Eye (tissue), 1 donor: Measurements from ENCODE around the gene AFF3.
A peak's percentile ranks its signal among the peaks of the same experiment; 100 is the strongest.

ENCODE experiments used
- DNase-seq: peaks from one replicate; pipeline ENCODE4 v3.0.0-alpha.2; 2015

The AFF3 gene

DNA sequence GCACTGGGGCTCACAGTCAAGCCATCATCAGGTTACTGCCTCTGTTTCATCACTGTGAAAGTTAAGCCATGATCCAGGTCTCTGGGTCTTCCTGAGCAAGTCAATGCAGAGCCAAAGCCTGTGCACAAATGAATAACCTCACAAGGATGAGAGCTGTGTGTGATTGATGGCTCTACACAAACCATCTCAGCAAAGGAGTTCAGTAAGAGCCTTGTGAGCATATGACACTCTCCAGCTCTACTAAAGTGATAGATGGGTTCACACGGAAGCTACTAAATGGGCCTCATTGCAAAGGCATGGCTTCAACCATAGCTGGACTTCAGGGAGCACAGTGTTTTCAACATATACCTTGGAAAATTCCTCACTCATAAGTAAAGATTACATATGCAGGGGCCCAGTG is 101.5 kb downstream of the AFF3 start:
- no peak for DNase-seq

DNA sequence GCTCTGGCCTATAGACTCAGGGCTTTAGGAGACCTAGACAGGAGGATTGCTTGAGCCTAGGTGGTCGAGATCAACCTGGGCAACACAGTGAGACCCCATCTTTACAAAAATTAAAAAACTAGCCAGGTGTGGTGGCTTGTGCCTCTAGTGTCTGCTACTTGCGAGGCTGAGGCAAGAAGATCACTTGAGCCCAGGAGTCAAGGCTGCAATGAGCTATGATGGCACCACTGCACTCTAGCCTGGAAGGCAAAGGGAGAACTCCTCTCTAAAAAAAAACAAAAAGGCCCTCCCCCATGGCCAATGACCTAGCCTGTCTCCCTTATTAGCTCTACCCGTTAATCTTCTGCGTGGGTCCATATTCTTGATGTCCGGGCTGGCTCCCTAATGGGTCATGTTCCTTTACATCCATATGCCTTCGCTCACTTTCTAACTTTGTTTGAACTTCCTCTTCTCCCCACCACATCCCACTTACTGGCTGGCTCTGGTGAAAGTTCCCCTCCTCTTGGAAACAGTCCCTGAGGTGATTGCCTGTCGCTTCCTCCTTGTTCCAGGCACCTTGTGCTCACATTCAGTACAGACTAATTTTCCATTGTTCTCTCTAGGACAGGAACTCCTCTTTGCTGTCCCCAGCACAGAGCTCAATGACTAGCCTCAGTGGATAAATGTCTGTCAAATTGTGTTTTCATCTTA is 103.0 kb downstream of the AFF3 start:
- DNase-seq = no peak

DNA sequence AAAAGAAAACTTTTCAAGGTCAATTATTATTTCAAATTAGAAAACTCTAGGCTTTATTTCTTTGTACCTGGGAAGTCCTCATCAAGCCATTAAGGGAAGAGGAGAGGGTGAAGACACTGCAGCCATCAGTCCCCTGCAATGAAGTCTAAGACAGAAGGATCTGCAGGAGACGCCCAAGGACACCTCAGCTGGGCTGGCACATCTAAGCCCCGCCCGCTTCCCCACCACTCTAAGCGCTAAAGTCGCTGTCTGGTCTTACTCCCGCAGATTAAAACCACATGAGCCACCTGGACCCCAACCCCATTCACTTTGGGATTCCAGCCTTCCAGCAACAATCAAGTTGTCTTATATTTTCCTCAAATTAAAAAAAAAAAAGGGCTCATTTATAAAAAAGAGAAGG is 104.4 kb downstream of the AFF3 start:
- no peak for DNase-seq

DNA sequence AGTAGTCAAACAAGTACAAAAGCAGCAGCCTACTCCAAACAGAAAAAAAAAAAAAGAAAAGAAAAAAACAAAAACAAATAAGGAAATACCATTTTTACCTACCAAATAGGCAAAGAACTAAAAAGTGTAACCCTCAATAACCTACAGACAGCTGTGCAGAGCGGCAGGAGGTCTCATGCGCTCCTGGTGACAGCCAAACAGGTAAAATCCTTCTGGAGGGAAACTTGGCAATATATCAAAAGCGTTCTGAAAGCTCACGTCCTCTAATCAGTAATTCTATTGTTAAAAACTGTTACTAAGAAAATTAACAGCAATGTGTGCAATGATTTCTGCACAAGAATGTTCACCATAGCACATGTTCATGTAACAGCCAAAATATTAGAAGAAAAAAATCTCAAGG is 105.6 kb downstream of the AFF3 start:
- no peak for DNase-seq

DNA sequence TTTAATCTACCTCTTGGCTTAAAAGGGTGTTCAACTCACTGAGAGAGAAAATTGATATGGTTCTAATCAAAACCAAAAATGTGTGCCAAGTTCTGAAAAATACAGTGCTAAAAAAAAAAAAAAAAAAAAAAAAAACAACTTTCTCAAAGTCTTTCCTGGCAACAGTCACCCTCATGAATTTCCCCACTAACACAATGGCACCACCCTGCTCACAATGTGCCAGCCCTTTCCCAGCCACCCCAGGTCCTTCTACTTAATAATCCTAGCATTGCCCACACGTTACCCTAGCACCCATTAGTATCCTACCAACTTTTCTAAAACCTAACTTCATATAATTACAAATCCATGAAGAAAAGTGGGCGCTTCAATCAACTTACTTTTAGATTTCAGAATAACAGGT is 106.4 kb downstream of the AFF3 start:
- DNase-seq = no peak

DNA sequence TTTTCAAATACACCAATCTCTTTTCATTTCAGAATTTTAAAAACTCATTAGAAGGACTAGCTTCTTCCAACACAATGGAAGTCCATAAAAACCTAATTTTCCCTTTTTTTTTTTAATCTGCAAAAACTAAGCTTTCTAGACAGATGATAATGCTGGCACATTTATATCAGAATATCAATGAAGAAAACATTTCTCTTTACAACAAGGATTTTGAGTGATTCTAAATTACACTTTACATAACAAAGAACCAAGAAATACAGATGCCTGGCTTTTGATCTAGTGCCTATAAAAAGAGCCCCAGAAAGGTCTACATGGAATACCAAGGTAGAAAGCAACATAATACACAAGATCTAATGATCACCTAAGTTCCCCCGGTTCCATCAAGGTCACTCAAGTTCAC is 108.0 kb downstream of the AFF3 start:
- DNase-seq = no peak

DNA sequence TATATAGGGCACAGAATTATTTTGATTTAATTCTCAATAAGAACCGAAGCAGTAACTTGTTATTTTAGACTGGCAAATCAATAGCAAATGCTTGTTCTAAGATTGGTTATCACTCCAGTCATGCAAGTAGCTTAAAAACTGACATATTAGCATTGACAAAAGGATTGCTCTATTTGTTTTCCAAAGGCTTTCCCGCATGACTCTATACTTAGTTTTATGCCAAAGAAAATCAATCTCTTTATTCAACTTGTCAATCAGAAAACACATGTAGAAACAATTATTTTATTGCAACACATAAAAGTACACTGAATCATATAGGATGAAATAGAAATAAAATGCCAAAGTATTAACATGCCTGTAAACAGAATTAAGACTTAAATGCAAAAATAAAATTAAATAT is 108.4 kb downstream of the AFF3 start:
- no peak for DNase-seq

DNA sequence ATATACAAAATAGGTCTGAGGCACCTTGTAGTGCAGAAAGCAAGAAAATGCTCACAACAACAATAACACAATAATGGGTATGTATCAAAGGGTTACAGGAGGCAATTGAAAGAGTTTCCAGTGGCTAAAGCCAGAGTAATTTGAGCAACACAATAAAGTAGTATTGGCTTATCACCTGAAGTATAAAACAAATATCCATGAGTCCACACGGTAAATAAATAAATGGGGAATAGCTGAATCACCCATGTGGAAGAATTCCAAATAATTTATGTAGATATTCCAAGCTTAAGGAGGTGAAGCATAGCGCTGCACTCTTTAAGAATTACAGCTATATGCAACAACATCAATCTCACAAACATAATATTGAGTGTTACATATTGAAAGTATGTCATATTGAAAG is 110.8 kb downstream of the AFF3 start:
- DNase-seq = no peak

DNA sequence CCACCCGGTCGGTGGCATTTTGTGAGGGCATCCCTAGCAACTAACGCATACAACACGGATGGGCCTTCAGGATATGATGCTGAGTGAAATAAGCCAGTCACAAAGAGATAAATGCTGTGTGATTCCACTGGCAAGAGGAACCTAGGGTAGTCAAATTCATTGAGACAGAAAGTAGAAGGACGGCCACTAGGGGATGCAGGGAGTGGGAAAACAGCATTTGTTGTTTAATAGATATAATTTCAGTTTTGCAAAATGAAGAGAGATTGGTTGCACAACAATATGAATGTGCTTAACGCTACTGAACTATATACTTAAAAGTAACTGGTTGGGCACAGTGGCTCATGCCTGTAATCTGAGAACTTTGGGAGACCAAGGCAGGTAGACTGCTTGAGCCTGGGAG is 112.9 kb downstream of the AFF3 start:
- DNase-seq = no peak

DNA sequence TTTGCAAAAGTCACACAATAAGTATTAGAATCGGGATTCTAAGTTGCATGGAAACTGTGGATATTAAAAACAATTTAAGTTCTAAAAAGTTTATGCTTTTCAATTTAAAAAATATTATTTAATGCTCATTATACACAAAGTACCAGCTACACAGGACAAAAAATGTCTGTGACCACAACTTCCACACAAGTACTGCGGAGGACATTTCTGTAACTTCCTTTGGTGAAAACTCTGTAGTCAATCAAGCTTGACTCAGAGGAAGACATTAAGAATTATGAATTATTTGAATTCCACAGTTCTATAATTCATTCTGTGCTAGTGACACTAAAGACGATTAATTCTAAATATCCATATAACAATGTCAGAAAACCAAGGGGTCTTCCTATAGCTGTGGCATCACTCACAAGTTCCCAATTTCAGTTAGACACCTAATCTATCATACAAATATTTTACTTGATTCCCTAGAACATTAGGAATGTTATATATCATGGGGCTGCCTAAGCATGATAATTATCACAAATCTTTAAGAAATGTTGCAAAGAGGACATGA is 120.5 kb downstream of the AFF3 start:
- no peak for DNase-seq

DNA sequence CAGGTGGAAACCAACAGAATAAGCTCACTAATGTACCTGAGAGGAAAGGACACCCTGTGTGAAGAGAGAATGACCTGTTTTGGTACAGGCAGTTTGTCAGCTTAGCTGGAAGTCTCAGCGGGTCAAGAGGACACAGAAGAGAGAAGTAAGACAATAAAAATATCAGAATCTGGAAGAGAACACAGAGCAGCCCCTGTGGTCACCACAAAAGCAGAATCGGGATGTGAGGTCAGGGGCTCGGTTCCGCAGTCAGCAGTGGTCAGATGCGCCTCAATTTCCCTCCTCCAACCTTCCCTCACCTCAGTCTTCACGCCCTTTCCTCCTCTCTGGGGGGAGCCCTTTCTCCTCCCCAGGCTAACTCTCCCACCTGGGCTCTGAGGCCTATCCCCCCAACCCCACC is 122.9 kb downstream of the AFF3 start:
- DNase-seq = no peak

DNA sequence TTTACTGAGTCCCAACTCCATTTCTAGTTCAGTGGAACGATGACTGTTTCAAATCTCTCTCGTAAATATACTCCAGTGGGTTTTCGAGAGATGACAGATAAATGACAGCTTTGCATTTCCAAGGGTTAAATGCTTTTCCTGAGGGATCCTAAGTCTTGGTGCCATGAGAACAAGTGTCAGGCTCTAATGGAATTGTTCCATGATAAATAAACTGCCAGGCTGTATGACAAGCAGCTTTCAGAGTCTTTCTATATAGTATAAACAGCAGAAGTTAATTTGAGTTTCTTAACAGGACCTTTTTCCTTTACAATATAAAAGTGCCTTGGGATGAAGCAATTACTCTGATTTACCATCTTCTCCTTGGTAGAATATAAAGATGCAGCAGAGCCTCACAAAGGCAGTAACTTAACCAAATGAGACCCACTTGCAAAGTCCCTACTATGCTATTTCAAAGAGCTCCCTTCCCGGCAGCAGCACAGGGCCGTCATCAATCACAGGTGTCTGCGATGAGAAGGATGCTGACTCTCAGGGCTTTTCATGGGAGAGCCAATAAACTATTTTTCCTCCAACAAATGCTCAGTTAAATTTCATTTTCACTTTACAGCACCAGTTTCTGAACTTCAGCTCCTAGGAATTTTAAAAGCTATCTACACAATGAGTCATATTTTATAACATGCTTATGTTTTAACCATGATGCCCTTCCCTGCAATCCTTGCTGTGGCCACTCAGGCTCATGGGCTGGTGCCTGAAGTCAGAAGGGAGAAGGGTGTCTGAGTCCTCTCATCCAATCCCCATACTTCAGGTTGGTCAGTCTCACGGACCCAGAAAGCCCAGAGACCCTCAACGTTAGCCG is 123.8 kb downstream of the AFF3 start:
- DNase-seq = peak; percentile 27

DNA sequence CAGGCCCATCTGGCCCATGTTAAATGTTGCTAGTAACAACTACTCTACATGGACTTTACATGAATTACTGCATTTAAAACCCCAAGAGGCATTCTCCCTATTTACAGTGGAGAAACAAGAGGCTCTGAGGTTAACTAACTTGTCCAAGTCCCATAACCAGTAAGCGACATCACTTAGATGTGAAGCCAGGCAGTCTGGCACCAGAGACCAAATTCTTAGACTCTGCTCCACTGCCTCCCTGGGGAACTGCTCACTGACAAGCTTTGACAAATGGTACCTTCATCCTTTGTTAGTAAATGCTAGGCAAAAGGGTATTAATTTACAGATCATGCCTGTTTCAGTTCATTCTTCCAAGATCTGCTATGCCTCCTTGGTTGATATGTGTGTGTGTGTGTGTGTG is 124.8 kb downstream of the AFF3 start:
- DNase-seq = peak; percentile 50

DNA sequence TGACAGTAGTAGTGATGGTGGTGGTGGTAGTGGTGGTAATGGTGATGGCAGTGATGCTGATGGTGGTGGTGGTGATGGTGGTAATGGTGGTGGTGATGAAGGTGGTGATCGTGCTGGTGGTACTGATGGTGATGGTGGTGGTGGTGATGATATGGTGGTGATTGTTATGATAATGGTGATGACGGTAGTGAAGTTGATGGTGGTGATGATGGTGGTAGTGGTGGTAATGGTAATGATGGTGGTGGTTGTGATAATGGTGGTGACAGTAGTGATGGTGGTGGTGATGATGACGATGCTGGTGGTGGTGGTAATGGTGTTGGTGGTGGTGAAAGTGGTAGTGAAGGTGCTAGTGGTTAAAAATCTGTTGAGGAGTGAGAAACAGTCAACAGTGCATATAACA is 125.6 kb downstream of the AFF3 start:
- DNase-seq = no peak

DNA sequence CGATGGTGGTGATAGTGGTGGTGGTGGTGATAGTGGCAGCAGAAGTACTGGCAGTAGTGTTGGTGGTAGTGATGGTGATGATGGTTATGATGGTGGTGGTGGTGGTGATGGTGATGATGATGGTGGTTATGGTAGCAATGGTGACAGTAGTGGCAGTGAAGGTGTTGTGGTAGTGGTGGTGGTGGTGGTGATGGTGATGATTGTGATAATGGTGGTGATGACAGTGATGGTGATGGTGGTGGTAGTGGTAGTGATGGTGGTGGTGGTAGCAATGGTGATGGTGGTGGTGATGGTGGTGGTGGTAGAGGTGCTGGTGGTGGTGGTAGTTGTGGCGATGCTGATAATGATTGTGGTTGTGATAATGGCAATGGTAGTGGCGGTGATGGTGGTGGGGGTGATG is 126.5 kb downstream of the AFF3 start:
- DNase-seq = no peak

DNA sequence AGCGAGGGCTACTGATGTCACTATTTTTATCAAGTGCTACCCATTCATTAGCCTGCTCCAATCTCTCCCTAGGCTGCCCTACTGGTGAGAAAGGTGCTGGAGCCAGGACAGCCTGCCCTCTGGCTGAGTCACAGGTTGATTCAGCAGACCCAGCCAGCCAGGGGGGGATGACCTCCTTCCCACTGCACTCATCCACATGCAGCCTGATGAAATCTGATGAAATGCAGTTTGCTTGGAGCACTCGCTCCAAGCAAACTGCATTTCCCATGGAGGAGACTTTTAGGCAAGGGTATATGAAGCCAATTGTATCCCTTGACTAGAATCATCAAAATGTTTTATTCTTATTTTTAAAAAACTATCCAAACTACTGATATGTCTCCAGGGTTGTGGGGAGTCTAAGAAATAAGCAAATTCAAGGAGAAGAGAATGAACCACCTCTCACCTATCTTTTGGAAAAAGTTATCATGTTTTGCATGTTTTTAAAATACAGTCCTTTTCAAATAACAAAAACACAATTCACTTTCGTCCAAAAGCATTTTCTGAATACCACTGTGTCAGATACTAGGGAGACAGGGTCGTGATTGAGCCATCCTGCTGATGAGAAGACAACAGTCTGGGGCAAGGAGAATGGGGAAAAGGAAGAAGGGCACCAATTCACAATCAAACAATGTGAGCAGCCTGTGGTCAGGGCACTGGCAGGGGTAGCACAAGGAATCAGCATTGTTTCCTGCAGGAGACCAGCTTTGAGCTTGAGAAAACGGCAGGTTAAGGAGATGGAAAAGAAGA is 128.3 kb downstream of the AFF3 start:
- peak; percentile 23 for DNase-seq

DNA sequence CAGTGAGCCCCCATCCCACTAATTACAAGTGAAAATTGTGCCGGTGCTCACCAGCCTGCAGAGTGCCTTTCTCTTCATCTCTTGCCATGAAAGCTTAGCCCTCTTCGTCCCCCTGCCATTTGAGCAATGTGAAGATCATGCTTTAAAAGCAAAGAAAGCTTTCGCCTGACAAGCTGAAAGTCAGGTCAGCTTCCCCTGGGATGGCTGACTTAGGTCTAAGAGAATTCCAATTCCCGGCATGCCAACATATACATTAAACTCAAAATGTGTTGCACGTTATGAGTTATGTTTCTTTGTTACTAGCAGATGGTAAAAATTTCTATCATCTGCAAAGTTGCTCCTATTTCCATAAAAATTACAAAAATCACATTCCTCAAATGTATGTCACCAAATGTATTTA is 129.8 kb downstream of the AFF3 start:
- peak; percentile 68 for DNase-seq

DNA sequence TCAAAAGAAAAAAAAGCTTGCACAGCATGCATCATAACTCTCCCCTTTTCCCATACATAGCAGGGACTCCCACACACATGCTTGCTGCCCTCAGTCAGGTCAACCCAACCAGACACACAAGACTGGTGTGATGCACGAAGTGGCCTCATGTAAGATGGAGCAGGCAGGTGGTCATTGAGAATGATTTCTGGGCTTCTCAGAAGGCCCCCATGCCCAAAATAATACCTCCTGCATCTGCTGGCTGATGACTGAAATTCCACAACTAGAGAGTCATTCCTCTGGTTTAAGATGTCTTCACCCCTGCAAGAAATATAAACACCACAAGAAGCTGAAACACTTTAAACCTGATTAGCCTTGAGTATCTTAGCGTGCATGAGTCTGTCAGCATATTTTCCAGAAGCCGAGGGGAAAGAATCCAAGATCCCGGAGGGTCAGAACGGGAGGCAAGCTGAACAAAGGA is 131.1 kb downstream of the AFF3 start:
- DNase-seq = peak; percentile 47

DNA sequence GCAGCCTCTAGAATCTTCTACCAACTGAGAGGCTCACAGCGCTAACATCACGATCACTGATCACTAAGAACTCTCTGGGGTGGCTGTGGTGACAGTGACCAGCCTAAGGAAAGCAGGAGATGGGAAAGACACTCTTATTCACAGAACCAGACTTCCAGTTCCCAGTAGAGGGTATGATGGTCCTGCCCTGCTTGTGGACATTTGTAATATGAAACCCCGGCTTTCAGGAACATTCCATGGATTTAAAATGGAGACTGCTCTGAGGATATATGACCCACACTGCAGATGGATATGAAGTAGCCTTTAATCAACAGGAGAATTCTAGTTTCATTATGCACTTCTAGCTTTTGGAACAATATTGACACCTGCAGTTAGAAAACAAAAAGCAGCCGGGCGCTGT is 131.8 kb downstream of the AFF3 start:
- no peak for DNase-seq

DNA sequence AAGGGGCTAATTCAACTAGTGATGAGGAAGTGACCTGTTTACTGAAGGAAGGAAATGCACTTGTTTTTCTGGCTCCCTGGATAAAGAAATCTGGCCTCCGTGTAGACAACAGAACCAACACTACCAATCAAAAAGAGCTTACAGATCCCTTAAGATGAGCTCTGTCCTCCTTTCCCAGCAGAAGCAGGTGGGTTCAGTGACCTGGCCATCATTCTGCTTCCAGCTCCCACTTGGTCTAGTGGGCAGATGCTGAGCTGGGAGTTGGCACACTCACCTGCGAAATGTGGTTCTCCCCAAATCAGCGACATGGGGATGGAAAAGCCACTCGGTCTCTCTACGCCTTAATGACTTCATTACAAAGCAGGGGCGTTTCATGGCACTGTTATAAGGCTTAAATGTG is 132.6 kb downstream of the AFF3 start:
- no peak for DNase-seq

DNA sequence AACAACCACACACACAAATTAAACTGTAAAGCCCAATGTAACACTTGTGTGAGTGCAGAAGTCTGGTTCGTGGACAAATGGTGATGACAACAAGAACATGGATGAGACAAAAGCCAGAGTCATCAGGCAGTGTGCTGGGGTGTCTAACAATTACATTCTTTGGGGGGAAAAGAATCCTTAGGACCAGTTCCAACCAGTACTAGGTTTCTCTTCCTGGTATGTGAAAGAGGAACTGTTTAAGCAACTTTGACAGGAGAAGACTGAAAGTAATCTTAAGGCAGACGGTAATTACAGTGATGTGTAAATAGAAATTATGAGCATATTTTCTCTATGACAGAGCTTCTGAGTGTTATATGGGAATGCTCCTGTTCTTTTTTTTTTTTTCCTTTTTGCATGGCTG is 133.4 kb downstream of the AFF3 start:
- DNase-seq = peak; percentile 22

DNA sequence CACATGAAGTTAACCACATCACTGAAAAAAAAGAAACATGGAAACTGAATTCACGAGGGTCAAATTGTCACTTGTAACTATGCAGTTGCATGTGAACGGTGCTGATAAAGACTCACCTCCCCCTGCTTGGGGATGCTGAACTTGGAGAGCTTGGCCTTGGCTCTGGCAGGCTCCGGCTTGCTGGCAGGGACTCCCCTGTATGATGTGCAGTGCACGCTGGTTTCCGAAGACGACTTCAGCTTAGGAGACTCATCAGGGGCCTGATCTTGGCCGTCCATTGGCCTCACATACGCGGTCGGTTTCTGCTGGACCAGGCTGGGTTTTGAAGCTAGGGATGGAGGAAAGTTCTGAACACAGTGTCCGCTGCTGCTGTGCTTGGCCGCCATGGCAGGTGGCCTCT is 135.9 kb downstream of the AFF3 start:
- DNase-seq = no peak

DNA sequence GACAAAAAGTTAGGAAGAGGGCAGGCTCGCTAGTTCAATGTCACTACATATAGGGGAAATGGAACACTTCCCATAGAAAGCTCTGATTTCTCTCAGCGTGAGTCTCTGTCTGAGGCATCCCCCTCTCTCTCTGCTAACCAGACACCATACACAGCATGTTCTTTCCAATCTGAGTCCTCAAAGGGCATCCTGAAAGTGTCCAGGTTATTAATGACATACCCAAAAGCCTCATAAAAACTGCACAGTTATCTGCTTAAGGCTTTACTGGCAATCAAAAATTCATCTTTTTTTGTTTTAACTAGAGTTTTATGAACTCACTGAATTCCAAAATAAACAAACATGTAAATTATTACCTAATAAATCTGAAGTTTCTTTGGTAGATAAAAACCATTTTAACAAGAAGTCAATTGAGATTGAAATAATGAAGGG is 137.4 kb downstream of the AFF3 start:
- no peak for DNase-seq
